ENCODE results near the gene CALM3. TPM values are rescaled to one million over a fixed set of nuclear protein-coding genes. Genes with fewer than 3 reads are reported as not detected.

The CALM3 gene
- total and polyA plus RNA-seq, 2 donors from 2014 or later, result 217 to 350 TPM

GRCh38 chr19:46603195-46603637 is 2.1 kb downstream of the CALM3 start:
- Histone ChIP-seq H3K9ac (ENCODE audit: low read length in 3 of 3) (peak overlapping the region in 2 of 3 donors; percentile 63 to 84), H3K4me1 (ENCODE audit: control insufficient read depth in 2 of 3, insufficient read depth in 2 of 3, low read depth in 1 of 3, low read length in 3 of 3) (peaks cover 0 to 33% (median 20%) of the 10 kb centered on the region in 3 donors), H3K27ac (ENCODE audit: low read depth in 2 of 2, low read length in 2 of 2) (peak overlapping the region; percentile 78 to 80), H3K27me3 (ENCODE audit: control insufficient read depth, insufficient read depth, low read length) (no peaks in the 10 kb centered on the region), H3K4me3 (ENCODE audit: low read length in 3 of 3) (peak overlapping the region; percentile 1 to 97 (median 89)), H3K9me3 (ENCODE audit: control insufficient read depth in 2 of 3, insufficient read depth in 1 of 3, low read length in 3 of 3) (no peaks in the 10 kb centered on the region), H3K36me3 (ENCODE audit: control insufficient read depth in 2 of 3, insufficient read depth in 3 of 3, low read length in 3 of 3) (peaks cover 0 to 24% (median 13%) of the 10 kb centered on the region in 3 donors)
- DNase-seq (peak in 3 of 5 donors; percentile 35 to 64 (median 61)), FAIRE-seq (no peak)
- intact Hi-C loops (cut with DNase I), result no loop called here
- no peak for TF ChIP-seq CTCF (IDR thresholded peaks at IDR 0.05; ENCODE audit: borderline replicate concordance, extremely low read depth, insufficient read depth)

GRCh38 chr19:46603752-46604231 is 2.7 kb downstream of the CALM3 start:
- Histone ChIP-seq H3K27me3 (ENCODE audit: control insufficient read depth, insufficient read depth, low read length) (no peaks in the 10 kb centered on the region), H3K9me3 (ENCODE audit: control insufficient read depth in 2 of 3, insufficient read depth in 1 of 3, low read length in 3 of 3) (no peaks in the 10 kb centered on the region), H3K4me3 (ENCODE audit: low read length in 3 of 3) (peak overlapping the region in 1 of 3 donors; percentile 97), H3K36me3 (ENCODE audit: control insufficient read depth in 2 of 3, insufficient read depth in 3 of 3, low read length in 3 of 3) (peaks cover 0 to 29% (median 18%) of the 10 kb centered on the region in 3 donors), H3K27ac (ENCODE audit: low read depth in 2 of 2, low read length in 2 of 2) (peak overlapping the region; percentile 49 to 73), H3K9ac (ENCODE audit: low read length in 3 of 3) (peak overlapping the region in 1 of 3 donors; percentile 84), H3K4me1 (ENCODE audit: control insufficient read depth in 2 of 3, insufficient read depth in 2 of 3, low read depth in 1 of 3, low read length in 3 of 3) (peaks cover 0 to 33% (median 20%) of the 10 kb centered on the region in 3 donors)
- DNase-seq (peak in 1 of 5 donors; percentile 37), FAIRE-seq (no peak)
- intact Hi-C loops (cut with DNase I), result no loop called here
- TF ChIP-seq CTCF (IDR thresholded peaks at IDR 0.05; ENCODE audit: borderline replicate concordance, extremely low read depth, insufficient read depth), result no peak

- H3K4me1 ChIP-seq (ENCODE audit: control insufficient read depth in 2 of 3, insufficient read depth in 2 of 3, low read depth in 1 of 3, low read length in 3 of 3), result peaks cover 0 to 32% (median 20%) of the 10 kb centered on the region in 3 donors
- peak in 1 of 5 donors; percentile 61 for DNase-seq
- peak overlapping the region in 1 of 3 donors; percentile 19 for H3K9ac ChIP-seq (ENCODE audit: low read length in 3 of 3)
- no peak for TF ChIP-seq CTCF (IDR thresholded peaks at IDR 0.05; ENCODE audit: borderline replicate concordance, extremely low read depth, insufficient read depth)
- FAIRE-seq, result no peak
- peaks cover 0 to 40% (median 21%) of the 10 kb centered on the region in 3 donors for H3K36me3 ChIP-seq (ENCODE audit: control insufficient read depth in 2 of 3, insufficient read depth in 3 of 3, low read length in 3 of 3)
- intact Hi-C loops (cut with DNase I), result no loop called here
- H3K4me3 ChIP-seq (ENCODE audit: low read length in 3 of 3), result peak overlapping the region in 1 of 3 donors; percentile 17
- H3K27ac ChIP-seq (ENCODE audit: low read depth in 2 of 2, low read length in 2 of 2), result no peak overlapping the region
- H3K27me3 ChIP-seq (ENCODE audit: control insufficient read depth, insufficient read depth, low read length), result no peaks in the 10 kb centered on the region
- H3K9me3 ChIP-seq (ENCODE audit: control insufficient read depth in 2 of 3, insufficient read depth in 1 of 3, low read length in 3 of 3), result no peaks in the 10 kb centered on the region
Observed at GRCh38 chr19:46604781-46605355, 3.7 kb downstream of the CALM3 start.

All from kidney (tissue), 14 donors.